ENCODE measurements around the gene CCDC158.
"Not testable (repeated sequence)": the region's sequence is repeated elsewhere in the genome, so short reads cannot be mapped to it uniquely, and the experiment has no call there.

Gene CCDC158

DNA sequence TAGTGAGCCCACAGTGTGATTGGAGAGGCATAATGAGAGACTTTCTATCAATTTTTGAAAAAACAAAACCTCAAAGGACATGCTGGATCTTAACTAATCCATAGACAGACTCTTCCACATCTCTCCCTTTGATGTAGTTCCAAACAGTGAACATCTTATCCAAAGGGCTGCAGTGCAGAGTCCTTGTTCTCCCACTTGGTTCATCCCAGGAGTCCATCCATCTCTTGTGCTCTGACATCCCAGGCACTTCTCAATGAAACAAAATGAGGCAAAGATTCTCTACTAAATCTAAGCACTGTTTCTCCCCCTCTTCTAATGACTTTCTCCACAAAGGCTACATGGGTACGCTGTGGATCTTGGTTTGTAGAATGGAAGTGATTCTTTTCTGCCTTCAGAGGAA lies 22.4 kb upstream of the CCDC158 start:
- Mint-ChIP-seq H3K36me3 (ENCODE audit: low read depth) (no peaks in the 10 kb centered on the region), H3K4me3 (no peak overlapping the region), H3K27ac (no peak overlapping the region), H3K9me3 (no peaks in the 10 kb centered on the region), H3K27me3 (peaks cover 18% of the 10 kb centered on the region), H3K4me1 (ENCODE audit: low read depth) (no peaks in the 10 kb centered on the region)
- DNase-seq, result no peak

DNA sequence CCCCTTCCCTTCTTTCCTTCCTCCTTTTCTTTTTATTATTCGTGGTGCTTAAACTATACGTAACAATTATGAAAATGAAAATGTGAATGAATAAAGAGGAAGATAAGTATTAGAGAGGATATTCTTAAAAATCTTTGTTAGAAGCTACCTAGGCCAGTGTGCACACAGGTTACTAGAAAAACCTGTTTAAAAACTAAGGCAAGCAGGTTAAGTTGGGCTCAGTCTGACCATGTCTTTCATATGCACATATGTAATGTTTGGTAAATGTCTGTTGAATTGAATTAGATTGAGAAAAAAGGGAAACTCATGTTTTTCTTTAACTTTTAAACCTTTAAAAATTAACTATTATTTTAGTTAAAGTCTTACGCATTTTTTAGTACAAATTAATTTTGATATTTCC lies 21.9 kb upstream of the CCDC158 start:
- Mint-ChIP-seq H3K36me3 (ENCODE audit: low read depth) (no peaks in the 10 kb centered on the region), H3K4me3 (no peak overlapping the region), H3K27ac (no peak overlapping the region), H3K27me3 (peaks cover 21% of the 10 kb centered on the region), H3K4me1 (ENCODE audit: low read depth) (no peaks in the 10 kb centered on the region), H3K9me3 (no peaks in the 10 kb centered on the region)
- DNase-seq, result no peak

DNA sequence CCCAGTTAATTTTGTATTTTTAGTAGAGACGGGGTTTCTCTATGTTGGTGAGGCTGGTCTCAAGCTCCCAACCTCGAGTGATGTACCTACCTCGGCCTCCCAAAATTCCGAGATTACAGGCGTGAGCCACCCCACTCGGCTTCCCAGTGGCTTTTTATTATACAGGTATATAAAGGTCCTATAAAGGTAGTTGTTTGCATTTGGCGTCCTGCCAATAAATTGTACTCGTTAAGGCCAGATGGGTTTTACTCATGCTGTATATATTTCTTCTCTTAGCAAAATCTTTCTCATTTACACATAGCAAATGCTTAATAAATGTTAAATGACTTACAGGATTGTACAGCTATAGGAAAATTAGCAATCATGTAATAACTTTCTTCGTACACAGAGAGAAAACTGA lies 20.9 kb upstream of the CCDC158 start:
- H3K4me1 Mint-ChIP-seq (ENCODE audit: low read depth), result no peaks in the 10 kb centered on the region
- no peaks in the 10 kb centered on the region for H3K9me3 Mint-ChIP-seq
- no peak overlapping the region for H3K4me3 Mint-ChIP-seq
- H3K27ac Mint-ChIP-seq, result no peak overlapping the region
- peaks cover 30% of the 10 kb centered on the region for H3K27me3 Mint-ChIP-seq
- DNase-seq, result no peak
- H3K36me3 Mint-ChIP-seq (ENCODE audit: low read depth), result no peaks in the 10 kb centered on the region

DNA sequence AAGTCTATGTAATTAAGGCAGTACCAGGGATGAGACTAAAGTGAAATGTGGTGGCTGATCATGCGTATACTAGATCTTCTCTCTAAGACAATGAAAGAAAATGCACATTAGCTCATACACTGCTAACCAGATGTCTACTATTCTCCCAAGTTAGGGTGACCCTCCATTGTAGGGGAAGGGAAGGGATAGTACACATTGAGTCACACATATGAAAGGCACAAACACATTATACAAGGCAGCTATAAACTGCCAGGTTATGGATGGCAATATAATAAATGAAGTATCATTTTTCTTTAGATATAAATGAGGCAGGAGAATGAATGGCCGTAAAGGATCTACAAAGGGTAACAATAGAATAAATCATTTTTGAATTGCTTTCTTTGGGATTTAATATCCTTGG lies 18.6 kb upstream of the CCDC158 start:
- no peaks in the 10 kb centered on the region for H3K4me1 Mint-ChIP-seq (ENCODE audit: low read depth)
- H3K27ac Mint-ChIP-seq, result no peak overlapping the region
- no peak overlapping the region for H3K4me3 Mint-ChIP-seq
- no peaks in the 10 kb centered on the region for H3K9me3 Mint-ChIP-seq
- DNase-seq, result no peak
- peaks cover 53% of the 10 kb centered on the region for H3K27me3 Mint-ChIP-seq
- no peaks in the 10 kb centered on the region for H3K36me3 Mint-ChIP-seq (ENCODE audit: low read depth)

DNA sequence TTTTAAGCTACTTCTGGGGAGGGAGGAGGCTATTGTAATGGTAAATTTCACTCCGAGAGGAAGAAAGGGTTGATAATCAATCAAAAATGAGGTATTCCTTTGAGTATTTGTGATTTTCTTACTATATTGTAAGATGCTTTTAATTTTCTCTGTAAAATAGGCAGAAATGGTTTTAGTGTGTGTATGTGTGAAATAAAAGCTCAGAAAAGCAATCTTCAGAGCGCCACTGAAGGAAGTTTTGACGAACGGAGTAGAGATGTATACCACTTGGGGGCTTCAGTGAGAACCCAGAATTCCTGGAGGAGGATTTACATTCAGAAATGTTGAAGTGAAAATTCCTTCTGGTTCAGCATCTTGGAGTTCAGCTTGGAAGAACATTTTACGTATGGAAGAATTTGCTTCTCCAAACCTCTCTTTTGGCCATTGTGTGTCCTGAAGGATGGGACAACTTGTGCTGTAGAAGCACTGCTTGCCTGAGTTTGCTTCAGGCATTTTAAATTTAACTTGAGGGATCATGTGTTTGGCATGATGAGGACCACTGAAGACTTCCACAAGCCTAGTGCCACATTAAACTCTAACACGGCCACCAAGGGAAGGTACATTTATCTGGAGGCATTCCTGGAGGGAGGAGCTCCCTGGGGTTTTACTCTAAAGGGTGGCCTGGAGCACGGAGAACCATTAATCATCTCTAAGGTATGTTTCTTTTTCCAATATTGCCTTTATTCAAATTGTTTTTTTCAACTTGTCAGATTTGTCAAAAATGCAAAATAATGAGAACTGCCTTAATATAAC lies 14.8 kb upstream of the CCDC158 start:
- Mint-ChIP-seq H3K36me3 (ENCODE audit: low read depth) (no peaks in the 10 kb centered on the region), H3K27me3 (peaks cover 53% of the 10 kb centered on the region), H3K27ac (no peak overlapping the region), H3K4me3 (no peak overlapping the region), H3K9me3 (no peaks in the 10 kb centered on the region), H3K4me1 (ENCODE audit: low read depth) (no peaks in the 10 kb centered on the region)
- no peak for DNase-seq

DNA sequence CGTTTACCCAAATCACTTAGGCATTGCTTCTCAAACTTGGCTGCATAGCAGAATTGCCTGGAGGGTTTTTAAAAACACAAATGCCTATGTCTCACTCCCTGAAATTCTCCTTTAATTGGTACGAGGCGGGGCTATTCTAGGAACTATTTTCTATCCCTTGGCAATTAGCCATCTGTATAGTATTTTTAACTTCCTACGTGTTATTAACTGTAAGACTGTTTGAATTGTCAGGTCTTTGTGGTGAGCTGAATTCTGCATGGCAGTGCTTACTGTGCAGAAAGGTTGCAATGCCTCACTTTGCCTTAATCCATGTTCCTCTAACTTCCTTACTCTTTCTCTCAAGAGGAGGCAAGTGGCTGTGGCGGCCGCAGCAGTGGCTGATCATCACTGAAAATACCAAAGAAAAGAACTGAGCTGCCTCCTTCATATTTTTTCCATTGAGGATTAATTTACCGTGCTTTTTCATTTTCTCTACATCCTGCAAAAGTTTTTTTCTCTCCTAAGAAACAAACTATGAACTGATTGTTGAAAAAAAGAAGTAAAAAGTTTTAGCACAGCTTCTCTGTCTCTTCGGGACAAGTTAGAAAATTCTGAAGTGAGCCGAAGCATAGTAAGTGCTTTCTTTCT lies 14.1 kb upstream of the CCDC158 start, which contains the start of gene SHROOM3:
Gene SHROOM3, plus strand, starts transcription at position 329 of the 627 bp plus-strand sequence. CDS start 824 bp downstream, outside the sequence.
- Mint-ChIP-seq H3K4me3 (no peak within 1 kb of the TSS), H3K9me3 (no peaks in the 10 kb centered on the region), H3K27me3 (peaks cover 50% of the 10 kb centered on the region), H3K4me1 (ENCODE audit: low read depth) (no peaks in the 10 kb centered on the region), H3K36me3 (ENCODE audit: low read depth) (no peaks in the 10 kb centered on the region), H3K27ac (no peak within 1 kb of the TSS)
- DNase-seq, result no peak

DNA sequence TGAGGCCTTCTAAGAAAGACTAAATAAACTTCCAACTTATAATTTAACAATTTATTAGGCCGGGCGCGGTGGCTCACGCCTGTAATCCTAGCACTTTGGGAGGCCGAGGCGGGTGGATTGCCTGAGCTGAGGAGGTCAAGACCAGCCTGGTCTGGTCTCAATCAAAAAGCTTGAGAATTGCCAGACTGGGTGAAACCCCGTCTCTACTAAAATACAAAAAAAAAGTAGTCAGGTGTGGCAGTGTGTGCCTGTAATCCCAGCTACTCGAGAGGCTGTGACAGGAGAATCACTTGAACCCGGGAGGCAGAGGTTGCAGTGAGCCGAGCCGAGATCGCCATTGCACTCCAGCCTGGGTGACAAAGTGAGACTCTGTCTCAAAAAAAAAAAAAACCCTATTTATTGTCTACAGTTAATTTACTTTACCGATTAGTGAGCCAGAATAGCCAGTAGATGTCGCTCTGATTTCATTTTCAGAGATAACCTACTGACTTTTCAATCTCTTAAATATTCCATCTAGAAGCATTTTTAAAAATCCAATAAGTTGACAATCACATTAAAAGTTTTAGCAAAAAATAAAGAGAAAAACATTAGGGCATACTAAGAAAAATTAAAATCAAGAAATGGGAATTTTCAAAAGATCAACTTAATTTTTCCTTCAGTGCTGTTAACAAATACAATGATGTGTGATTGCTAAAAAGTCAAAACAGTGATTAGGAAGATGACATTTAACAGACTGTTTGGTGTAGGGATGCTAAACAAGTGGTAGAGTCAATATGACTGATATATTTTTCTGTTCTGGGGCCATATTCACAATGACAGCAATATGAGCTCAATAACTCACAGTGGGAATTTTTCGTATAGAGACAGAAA lies 9.8 kb upstream of the CCDC158 start:
- Mint-ChIP-seq H3K27ac (no peak overlapping the region), H3K4me1 (ENCODE audit: low read depth) (no peaks in the 10 kb centered on the region)

DNA sequence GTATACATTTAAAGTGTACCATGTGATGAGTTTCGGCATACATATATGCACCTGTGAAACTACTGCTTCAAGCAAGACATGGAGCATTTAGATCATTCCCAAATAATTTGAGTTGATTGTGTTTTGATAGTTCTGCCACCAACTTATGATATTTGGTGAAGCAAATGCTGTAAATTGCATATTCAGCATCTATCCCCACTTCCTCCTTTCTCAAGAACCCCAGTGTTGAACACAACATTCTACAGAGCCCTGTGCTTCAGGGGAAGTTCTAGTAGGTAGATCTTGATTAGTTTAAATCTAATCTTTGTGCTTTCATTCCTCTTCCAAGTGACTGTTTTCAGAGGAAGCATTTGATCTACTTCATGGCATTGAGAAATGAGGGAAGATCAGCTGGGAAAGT lies 8.7 kb upstream of the CCDC158 start:
- Mint-ChIP-seq H3K4me1 (ENCODE audit: low read depth) (no peaks in the 10 kb centered on the region), H3K27ac (no peak overlapping the region), H3K36me3 (ENCODE audit: low read depth) (no peaks in the 10 kb centered on the region), H3K9me3 (no peaks in the 10 kb centered on the region), H3K4me3 (no peak overlapping the region), H3K27me3 (peaks cover 9% of the 10 kb centered on the region)
- no peak for DNase-seq

More for the DNA sequence above, 9.8 kb upstream of the CCDC158 start:
- no peak for DNase-seq
- Mint-ChIP-seq H3K4me3 (no peak overlapping the region), H3K9me3 (no peaks in the 10 kb centered on the region), H3K27me3 (peaks cover 20% of the 10 kb centered on the region), H3K36me3 (ENCODE audit: low read depth) (no peaks in the 10 kb centered on the region)

DNA sequence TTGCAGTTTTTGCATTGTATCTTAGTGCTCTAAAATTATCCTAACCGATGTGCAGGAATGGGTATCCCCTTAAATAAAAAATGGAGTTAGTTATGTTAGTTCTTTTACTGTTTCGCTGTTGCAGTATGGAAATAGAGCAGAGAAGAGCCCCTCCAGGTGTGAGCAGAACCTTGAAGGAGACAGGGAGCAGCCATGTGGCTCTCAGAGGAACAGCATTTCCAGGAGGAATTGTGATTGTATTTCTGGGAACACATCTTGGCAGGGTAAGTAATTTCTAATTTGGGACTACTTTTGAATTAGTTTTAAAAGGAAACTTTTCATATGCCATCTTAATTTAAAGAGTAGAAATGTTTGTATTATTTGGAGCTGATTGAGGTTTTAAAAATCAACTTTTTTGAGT lies 5.3 kb upstream of the CCDC158 start:
- Mint-ChIP-seq H3K4me1 (ENCODE audit: low read depth) (peaks cover 4% of the 10 kb centered on the region), H3K36me3 (ENCODE audit: low read depth) (no peaks in the 10 kb centered on the region), H3K27ac (no peak overlapping the region), H3K9me3 (no peaks in the 10 kb centered on the region), H3K27me3 (peaks cover 19% of the 10 kb centered on the region), H3K4me3 (no peak overlapping the region)
- DNase-seq, result no peak

DNA sequence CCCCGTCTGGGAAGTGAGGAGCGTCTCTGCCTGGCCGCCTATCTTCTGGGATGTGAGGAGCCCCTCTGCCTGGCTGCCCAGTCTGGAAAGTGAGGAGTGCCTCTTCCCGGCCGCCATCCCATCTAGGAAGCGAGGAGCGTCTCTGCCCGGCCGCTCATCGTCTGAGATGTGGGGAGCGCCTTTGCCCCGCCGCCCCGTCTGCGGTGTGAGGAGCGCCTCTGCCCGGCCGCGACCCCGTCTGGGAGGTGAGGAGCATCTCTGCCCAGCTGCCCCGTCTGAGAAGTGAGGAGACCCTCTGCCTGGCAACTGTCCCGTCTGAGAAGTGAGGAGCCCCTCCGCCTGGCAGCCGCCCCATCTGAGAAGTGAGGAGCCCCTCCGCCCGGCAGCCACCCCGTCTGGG lies 2.2 kb upstream of the CCDC158 start:
- H3K9me3 Mint-ChIP-seq; H3K4me1 Mint-ChIP-seq (ENCODE audit: low read depth); H3K27ac Mint-ChIP-seq; DNase-seq; H3K4me3 Mint-ChIP-seq; H3K36me3 Mint-ChIP-seq (ENCODE audit: low read depth): not testable (repeated sequence)
- H3K27me3 Mint-ChIP-seq, result peaks cover 39% of the 10 kb centered on the region

DNA sequence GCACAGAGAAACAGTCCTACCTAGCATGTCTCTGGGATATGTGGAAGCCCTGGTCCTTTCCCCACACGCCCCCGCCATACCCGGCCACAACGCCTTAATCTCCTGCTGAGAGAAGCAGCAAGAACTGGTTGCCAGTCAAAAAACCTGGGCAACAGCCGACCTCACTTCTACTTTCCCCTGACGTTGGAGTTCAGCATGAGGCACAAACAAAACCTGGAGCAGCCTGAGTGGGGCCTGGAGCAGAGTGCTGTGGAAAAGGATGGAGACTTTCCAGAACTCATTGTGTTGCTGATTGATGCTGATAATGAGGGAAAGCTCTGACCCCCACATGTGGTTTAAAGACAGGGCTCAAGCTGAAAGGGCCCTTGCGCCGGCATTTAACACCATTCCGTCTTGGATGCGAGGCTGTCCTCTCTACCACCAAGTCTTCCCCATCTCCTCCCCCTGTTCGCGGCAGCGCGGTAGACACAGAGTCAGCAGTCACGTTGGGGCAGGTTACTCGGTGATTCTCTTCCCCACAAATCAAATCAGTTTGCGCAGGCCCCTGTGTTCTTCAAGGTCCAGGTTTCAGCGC lies 666 bp downstream of the CCDC158 start:
- H3K27ac Mint-ChIP-seq, result no peak overlapping the region
- peaks cover 9% of the 10 kb centered on the region for H3K4me1 Mint-ChIP-seq (ENCODE audit: low read depth)
- no peak overlapping the region for H3K4me3 Mint-ChIP-seq
- H3K36me3 Mint-ChIP-seq (ENCODE audit: low read depth), result no peaks in the 10 kb centered on the region
- H3K27me3 Mint-ChIP-seq, result peaks cover 35% of the 10 kb centered on the region
- no peak for DNase-seq
- H3K9me3 Mint-ChIP-seq, result no peaks in the 10 kb centered on the region

DNA sequence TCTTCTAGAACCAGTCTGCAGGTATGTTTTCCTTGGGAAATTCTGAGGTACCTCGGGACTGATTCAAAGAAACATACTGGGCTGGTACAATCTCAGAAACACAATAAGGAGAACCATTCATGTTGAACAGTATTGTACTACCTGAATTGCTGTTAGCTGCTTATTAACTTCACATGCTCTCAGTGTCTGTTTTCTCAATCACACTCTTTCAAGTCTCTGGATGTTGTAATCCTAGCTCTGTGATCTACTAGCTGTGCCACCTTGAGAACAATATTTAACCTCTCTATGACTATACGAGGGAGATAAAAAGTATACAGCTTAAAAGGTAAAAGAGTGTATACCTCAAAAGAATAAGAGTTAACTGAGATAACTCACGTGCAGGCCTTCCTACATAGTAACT lies 10.3 kb downstream of the CCDC158 start:
- Mint-ChIP-seq H3K4me1 (ENCODE audit: low read depth) (peaks cover 12% of the 10 kb centered on the region), H3K4me3 (no peak overlapping the region), H3K27me3 (peaks cover 4% of the 10 kb centered on the region), H3K36me3 (ENCODE audit: low read depth) (no peaks in the 10 kb centered on the region), H3K27ac (no peak overlapping the region), H3K9me3 (no peaks in the 10 kb centered on the region)
- DNase-seq, result no peak

DNA sequence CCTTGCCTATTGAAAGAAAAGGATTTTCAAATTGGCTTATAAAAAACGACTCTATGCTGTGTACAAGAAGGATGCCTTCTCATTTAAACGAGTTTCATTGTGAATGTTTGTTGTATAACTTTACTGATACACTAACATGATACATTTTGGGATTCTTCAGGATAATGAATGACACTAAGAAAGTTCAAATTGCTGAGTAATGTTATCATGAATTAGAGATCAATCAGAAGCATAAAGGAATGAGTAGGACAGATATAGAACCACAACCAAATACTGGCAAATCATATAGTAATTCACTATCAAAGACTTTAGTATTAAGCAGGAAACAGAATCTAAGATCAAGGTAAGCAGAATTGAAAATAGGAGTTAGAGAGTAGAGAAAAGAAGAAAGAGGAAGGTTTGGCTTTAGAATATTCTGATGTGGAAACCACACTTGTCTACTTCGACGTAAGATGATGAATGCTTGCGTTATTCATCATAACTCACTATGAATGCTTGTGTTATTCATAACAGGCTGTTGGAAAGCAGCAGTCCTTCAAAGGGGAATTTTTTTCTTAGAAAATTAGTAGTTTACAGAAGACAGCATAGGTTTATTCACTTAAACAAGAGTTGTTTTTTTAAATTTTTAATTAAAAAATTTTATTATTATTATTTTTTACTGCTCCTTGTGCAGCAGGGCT lies 13.4 kb downstream of the CCDC158 start:
- DNase-seq, result no peak
- H3K27me3 Mint-ChIP-seq, result peaks cover 1% of the 10 kb centered on the region
- no peak overlapping the region for H3K4me3 Mint-ChIP-seq
- H3K27ac Mint-ChIP-seq, result no peak overlapping the region
- peaks cover 12% of the 10 kb centered on the region for H3K4me1 Mint-ChIP-seq (ENCODE audit: low read depth)
- H3K36me3 Mint-ChIP-seq (ENCODE audit: low read depth), result no peaks in the 10 kb centered on the region
- H3K9me3 Mint-ChIP-seq, result no peaks in the 10 kb centered on the region

DNA sequence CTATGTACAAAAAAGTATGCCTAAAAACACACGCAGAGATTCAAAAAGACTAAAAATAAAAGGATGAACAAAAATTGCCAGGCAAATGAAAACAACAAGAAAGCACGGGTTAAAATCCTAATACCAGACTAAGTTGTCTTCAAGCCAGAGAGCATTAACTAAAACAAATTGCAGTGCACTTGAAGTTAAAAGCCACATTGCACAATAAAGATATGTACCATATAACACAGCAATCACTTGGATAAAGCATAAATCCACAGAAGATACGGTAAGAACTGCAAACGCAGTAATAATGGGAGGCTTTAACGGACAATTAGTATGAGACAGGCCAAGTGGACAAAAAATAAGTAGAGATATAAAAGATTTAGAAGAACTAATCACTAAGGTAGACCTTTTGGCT lies 14.9 kb downstream of the CCDC158 start:
- Mint-ChIP-seq H3K27ac (no peak overlapping the region), H3K27me3 (peaks cover 3% of the 10 kb centered on the region), H3K36me3 (ENCODE audit: low read depth) (no peaks in the 10 kb centered on the region), H3K9me3 (no peaks in the 10 kb centered on the region), H3K4me1 (ENCODE audit: low read depth) (peaks cover 12% of the 10 kb centered on the region), H3K4me3 (no peak overlapping the region)
- DNase-seq, result no peak
